HEK293 (cell line): ENCODE results near the gene ZCCHC8.

Experiments
- CTCF ChIP-seq: fragments of 450-650 bp; formaldehyde crosslinking; IDR thresholded peaks from 2 replicates; pipeline ENCODE4 v1.5.1; 2016; ENCODE audit warnings: missing biosample characterization, missing genetic modification characterization
- ZBTB8A ChIP-seq: fragments of 450-650 bp; formaldehyde crosslinking; IDR thresholded peaks from 2 replicates; pipeline ENCODE4 v1.5.1; 2016; ENCODE audit warnings: missing biosample characterization, missing genetic modification characterization
- ZNF10 ChIP-seq: fragments of 450-650 bp; formaldehyde crosslinking; IDR thresholded peaks from 2 replicates; pipeline ENCODE4 v1.5.1; 2017; ENCODE audit warnings: missing biosample characterization, missing genetic modification characterization
- ZNF274 ChIP-seq, 2 experiments: fragments of 200-500 bp in 1 of 2; fragments of 450-650 bp in 1 of 2; sonication (Bioruptor generic) in 1 of 2; formaldehyde crosslinking in 1 of 2; IDR thresholded peaks; 2 replicates each; pipeline versions ENCODE4 v1.5.1 to v1.6.1; 2014 to 2016; ENCODE audit warnings: borderline replicate concordance in 1 of 2, inconsistent platforms in 1 of 2, low read length in 1 of 2, missing biosample characterization in 1 of 2, missing genetic modification characterization in 1 of 2
- ZNF76 ChIP-seq: fragments of 450-650 bp; formaldehyde crosslinking; IDR thresholded peaks from 2 replicates; pipeline ENCODE4; 2016; ENCODE audit warnings: low read depth, missing biosample characterization, missing genetic modification characterization, borderline replicate concordance
- ZNF830 ChIP-seq: fragments of 450-650 bp; IDR thresholded peaks from 2 replicates; pipeline ENCODE4 v1.5.0; 2018; ENCODE audit warnings: missing biosample characterization, missing genetic modification characterization, low read depth, mild to moderate bottlenecking, moderate library complexity

DNA sequence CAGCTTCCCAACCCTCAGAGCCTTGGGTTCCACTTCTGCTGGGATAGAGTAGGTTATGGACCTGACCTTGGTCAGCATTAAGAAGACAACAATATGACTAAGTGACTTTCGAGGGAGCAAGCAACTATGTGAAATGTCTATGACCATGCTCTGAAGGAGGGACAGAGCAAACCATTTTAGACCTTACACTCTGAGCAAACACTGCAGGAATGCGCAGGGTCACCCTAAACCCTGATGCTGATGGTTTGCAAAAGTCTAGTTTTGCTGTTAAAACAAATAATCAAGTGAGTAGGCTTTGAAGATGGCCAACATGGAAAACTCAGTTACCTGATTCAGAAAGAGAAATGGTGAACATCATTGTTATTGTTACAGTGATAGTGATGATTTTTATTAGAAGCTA lies 8.7 kb downstream of the ZCCHC8 start:
- TF ChIP-seq CTCF (tag by site-specific recombination): no peak
- no peak for TF ChIP-seq ZNF830 (tag by site-specific recombination)
- TF ChIP-seq ZNF274 (IDR thresholded peaks at IDR 0.05; ENCODE audit: low read length): no peak
- TF ChIP-seq ZNF274 (tag by site-specific recombination; IDR thresholded peaks at IDR 0.05; ENCODE audit: borderline replicate concordance): no peak
- TF ChIP-seq ZNF76: no peak
- TF ChIP-seq ZBTB8A (tag by site-specific recombination): no peak
- no peak for TF ChIP-seq ZNF10 (tag by site-specific recombination)
